ENCODE data around the gene NFATC2IP. TPM values are rescaled to one million over a fixed set of nuclear protein-coding genes. Genes with fewer than 3 reads are reported as not detected.
"Not testable (repeated sequence)": the region's sequence is repeated elsewhere in the genome, so short reads cannot be mapped to it uniquely, and the experiment has no call there.

The NFATC2IP gene
- total RNA-seq, 2 experiments from 2014 or later: 115 to 117 TPM

DNA sequence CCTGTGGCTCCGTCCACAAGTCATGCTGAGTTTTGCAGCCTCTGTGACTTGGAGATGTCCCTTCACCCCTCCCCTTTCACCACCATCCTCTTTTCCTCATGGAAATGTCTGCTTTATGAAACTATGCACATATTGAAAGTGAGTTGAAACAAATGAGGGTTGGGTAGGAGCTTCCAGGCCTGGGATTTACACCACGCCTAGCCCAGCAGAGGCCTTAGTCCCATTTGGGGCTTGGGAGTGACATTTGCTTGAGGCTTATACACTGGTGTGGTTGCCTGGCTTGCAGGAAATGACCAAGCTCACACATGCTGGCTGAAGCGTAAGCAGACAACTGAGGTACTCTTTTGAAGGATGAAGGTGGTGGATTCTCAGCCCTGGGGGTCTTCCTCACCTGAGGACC is 13.3 kb downstream of the NFATC2IP start:
- H3K4me1 Mint-ChIP-seq: peaks cover 2% of the 10 kb centered on the region
- no peak overlapping the region for H3K27ac Mint-ChIP-seq
- DNase-seq (no peak), ATAC-seq (ENCODE audit: low read depth) (no peak)
- no peaks in the 10 kb centered on the region for H3K9me3 Mint-ChIP-seq
- H3K4me3 Mint-ChIP-seq: no peak overlapping the region
- POLR2A ChIA-PET: no interaction called here
- H3K36me3 Mint-ChIP-seq: peaks cover 29% of the 10 kb centered on the region
- no peaks in the 10 kb centered on the region for H3K27me3 Mint-ChIP-seq

- no peaks in the 10 kb centered on the region for H3K27me3 Mint-ChIP-seq
- no peak overlapping the region for H3K4me3 Mint-ChIP-seq
- no peak overlapping the region for H3K27ac Mint-ChIP-seq
- peaks cover 26% of the 10 kb centered on the region for H3K36me3 Mint-ChIP-seq
- DNase-seq (no peak), ATAC-seq (ENCODE audit: low read depth) (no peak)
- H3K9me3 Mint-ChIP-seq: no peaks in the 10 kb centered on the region
- POLR2A ChIA-PET: no interaction called here
- peaks cover 2% of the 10 kb centered on the region for H3K4me1 Mint-ChIP-seq
Observed at GRCh38 chr16:28964496-28964895, 13.8 kb downstream of the NFATC2IP start.

- no peak overlapping the region for H3K27ac Mint-ChIP-seq
- DNase-seq: no peak
- H3K9me3 Mint-ChIP-seq: no peaks in the 10 kb centered on the region
- H3K36me3 Mint-ChIP-seq: peaks cover 18% of the 10 kb centered on the region
- peaks cover 2% of the 10 kb centered on the region for H3K4me1 Mint-ChIP-seq
- ATAC-seq (ENCODE audit: low read depth): no peak
- no peak overlapping the region for H3K4me3 Mint-ChIP-seq
- no peaks in the 10 kb centered on the region for H3K27me3 Mint-ChIP-seq
- POLR2A ChIA-PET: interaction anchor here (0.6 to 1.0 kb wide), 3 partner anchors 15 to 17 kb away, joined by 3 to 5 read pairs (median 4); no protein-coding TSS in a partner anchor
Observed at GRCh38 chr16:28967156-28967555, 16.4 kb downstream of the NFATC2IP start.

GRCh38 chr16:28969696-28970095 is 19.0 kb downstream of the NFATC2IP start:
- POLR2A ChIA-PET: interaction anchor here (1.0 kb wide), 1 partner anchor 146 kb away, joined by 4 read pairs; no protein-coding TSS in a partner anchor
- H3K4me3 Mint-ChIP-seq; H3K27me3 Mint-ChIP-seq; H3K9me3 Mint-ChIP-seq; DNase-seq; H3K4me1 Mint-ChIP-seq; ATAC-seq (ENCODE audit: low read depth); H3K27ac Mint-ChIP-seq; H3K36me3 Mint-ChIP-seq: not testable (repeated sequence)

GRCh38 chr16:28974007-28974436 is 23.3 kb downstream of the NFATC2IP start:
- DNase-seq (no peak), ATAC-seq (ENCODE audit: low read depth) (peak; percentile 4)
- peaks cover 3% of the 10 kb centered on the region for H3K36me3 Mint-ChIP-seq
- H3K9me3 Mint-ChIP-seq: no peaks in the 10 kb centered on the region
- H3K27me3 Mint-ChIP-seq: no peaks in the 10 kb centered on the region
- POLR2A ChIA-PET: interaction anchor here (0.6 to 6.2 kb wide), 9 partner anchors 13 to 490 kb away, joined by 3 to 62 read pairs (median 4); partner anchors contain the start of genes ATXN2L and LAT
- H3K4me3 Mint-ChIP-seq: peak overlapping the region; percentile 97
- peak overlapping the region; percentile 88 for H3K27ac Mint-ChIP-seq
- peaks cover 23% of the 10 kb centered on the region for H3K4me1 Mint-ChIP-seq

DNA sequence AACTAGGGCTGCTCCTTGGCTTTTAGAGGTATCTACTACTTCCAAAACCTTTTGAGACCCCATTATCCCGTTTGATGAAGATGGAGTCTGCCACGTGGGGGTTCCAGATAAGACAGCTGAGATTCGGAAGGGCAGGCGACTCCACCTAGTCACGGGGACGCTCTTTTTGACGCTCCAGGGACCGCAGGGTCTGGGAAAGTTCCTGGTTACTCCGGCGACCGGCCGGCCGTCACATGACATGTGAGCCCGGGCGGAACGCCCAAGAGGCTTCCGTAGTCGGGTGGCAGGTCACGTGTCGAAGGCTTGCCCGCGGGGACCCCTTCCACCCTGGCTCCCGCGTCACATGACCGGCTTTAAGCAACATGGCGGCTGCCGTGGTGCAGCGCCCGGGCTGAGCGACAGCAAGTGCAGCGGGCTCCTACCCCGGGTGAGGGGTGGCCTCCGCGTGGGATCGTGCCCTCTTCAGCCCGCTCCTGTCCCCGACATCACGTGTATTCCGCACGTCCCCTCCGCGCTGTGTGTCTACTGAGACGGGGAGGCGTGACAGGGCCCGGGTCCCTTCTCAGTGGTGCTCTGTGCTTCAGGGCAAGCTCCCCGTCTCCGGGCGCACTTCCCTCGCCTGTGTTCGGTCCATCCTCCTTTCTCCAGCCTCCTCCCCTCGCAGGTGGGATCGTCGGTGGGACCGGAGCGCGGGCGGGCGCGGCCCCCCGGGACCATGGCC is 23.9 kb downstream of the NFATC2IP start, which contains the start of gene SPNS1:
Gene SPNS1 (plus strand): TSS at position 342 of the 721 bp plus-strand sequence. CDS start 374 bp downstream, at position 716.
- H3K4me1 Mint-ChIP-seq: peaks cover 23% of the 10 kb centered on the region
- peak within 1 kb of the TSS; percentile 97 for H3K4me3 Mint-ChIP-seq
- H3K36me3 Mint-ChIP-seq: peaks cover 3% of the 10 kb centered on the region
- H3K27me3 Mint-ChIP-seq: no peaks in the 10 kb centered on the region
- DNase-seq (peak; percentile 94), ATAC-seq (ENCODE audit: low read depth) (peak; percentile 95)
- POLR2A ChIA-PET: interaction anchor here (0.7 to 6.2 kb wide), 8 partner anchors 12 to 152 kb away, joined by 3 to 62 read pairs (median 4); partner anchors contain the start of genes ATXN2L, LAT and RABEP2
- H3K27ac Mint-ChIP-seq: peak within 1 kb of the TSS; percentile 88
- no peaks in the 10 kb centered on the region for H3K9me3 Mint-ChIP-seq

DNA sequence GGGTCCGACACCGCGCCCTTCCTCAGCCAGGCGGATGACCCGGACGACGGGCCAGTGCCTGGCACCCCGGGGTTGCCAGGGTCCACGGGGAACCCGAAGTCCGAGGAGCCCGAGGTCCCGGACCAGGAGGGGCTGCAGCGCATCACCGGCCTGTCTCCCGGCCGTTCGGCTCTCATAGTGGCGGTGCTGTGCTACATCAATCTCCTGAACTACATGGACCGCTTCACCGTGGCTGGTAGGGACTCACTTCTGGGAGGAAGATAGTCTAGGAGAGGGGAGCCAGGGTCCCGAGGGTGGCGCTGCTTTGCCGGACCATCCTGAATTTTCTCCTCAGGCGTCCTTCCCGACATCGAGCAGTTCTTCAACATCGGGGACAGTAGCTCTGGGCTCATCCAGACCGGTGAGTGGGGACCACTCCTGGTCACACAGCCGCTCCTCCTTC is 24.4 kb downstream of the NFATC2IP start:
- DNase-seq (no peak), ATAC-seq (ENCODE audit: low read depth) (peak; percentile 13)
- Mint-ChIP-seq H3K4me3 (peak overlapping the region; percentile 97), H3K36me3 (peaks cover 3% of the 10 kb centered on the region), H3K4me1 (peaks cover 21% of the 10 kb centered on the region), H3K27ac (peak overlapping the region; percentile 88), H3K9me3 (no peaks in the 10 kb centered on the region), H3K27me3 (no peaks in the 10 kb centered on the region)
- POLR2A ChIA-PET: interaction anchor here (1.0 to 6.2 kb wide), 3 partner anchors 12 to 50 kb away, joined by 3 to 62 read pairs (median 3); partner anchors contain the start of genes LAT and RABEP2

DNA sequence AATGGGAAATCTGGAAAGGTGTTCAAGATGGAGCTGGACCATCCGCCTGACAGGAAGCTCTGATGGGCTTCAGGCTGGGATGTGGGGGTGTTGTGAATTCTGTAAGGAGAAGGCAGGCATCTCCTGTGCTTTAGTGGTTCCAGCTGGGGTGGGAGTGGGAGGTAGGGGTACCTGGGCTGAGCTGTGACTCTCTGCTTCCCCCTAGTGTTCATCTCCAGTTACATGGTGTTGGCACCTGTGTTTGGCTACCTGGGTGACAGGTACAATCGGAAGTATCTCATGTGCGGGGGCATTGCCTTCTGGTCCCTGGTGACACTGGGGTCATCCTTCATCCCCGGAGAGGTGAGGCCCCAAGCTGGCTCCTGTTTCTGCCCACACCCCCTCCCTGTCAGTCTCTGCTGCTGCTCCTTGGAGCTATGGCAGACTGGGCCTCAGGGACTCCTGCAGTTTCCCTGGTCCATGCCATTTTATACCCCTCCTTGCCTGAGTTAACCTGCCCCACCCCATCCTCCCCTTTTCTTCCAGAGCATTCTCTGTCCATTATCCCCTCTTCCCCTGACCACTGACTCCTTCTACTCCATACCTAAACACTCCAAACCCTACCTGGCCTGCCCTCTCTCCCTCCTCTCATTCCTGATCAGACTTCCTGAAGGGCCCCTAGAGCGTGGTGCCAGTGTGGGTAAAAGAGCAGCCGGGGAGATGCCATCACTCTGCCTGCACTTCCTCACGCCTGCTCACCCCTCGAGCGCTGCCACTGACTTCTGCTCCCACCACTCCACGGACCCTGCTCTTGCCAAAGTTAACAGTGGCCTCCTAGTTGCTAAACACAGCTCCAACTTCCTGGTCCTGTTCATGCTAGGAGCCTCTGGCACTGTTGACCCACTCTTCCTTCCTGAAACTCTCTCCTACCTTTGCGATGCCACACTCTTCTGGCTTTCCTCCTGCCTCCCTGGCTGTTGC is 27.2 kb downstream of the NFATC2IP start:
- Mint-ChIP-seq H3K27me3 (no peaks in the 10 kb centered on the region), H3K4me1 (peaks cover 21% of the 10 kb centered on the region), H3K27ac (peak overlapping the region; percentile 80), H3K4me3 (no peak overlapping the region), H3K9me3 (peaks cover 4% of the 10 kb centered on the region), H3K36me3 (peaks cover 27% of the 10 kb centered on the region)
- POLR2A ChIA-PET: interaction anchor here (0.6 to 6.2 kb wide), 2 partner anchors 9 to 103 kb away, joined by 3 to 62 read pairs; partner anchors contain the start of gene LAT
- ATAC-seq (ENCODE audit: low read depth): no peak
- DNase-seq: no peak

DNA sequence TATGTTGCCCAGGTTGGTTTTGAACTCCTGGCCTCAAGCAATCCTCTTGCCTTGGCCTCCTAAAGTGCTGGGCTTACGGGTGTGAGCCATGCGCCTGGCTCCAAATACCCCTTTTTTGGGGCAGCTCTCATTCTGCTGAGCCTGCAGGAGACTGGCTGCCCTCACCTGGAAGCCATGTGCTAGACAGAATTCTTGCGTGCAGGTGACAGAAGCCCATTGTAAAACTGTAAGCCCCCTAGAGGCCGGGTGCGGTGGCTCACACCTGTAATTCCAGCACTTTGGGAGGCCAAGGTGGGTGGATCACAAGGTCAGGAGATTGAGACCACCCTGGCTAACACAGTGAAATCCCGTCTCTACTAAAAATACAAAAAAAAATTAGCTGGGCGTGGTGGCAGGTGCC is 29.6 kb downstream of the NFATC2IP start:
- DNase-seq; ATAC-seq (ENCODE audit: low read depth); H3K27me3 Mint-ChIP-seq; POLR2A ChIA-PET; H3K27ac Mint-ChIP-seq; H3K9me3 Mint-ChIP-seq; H3K4me3 Mint-ChIP-seq: not testable (repeated sequence)
- Mint-ChIP-seq H3K36me3 (peaks cover 40% of the 10 kb centered on the region), H3K4me1 (peaks cover 29% of the 10 kb centered on the region)

DNA sequence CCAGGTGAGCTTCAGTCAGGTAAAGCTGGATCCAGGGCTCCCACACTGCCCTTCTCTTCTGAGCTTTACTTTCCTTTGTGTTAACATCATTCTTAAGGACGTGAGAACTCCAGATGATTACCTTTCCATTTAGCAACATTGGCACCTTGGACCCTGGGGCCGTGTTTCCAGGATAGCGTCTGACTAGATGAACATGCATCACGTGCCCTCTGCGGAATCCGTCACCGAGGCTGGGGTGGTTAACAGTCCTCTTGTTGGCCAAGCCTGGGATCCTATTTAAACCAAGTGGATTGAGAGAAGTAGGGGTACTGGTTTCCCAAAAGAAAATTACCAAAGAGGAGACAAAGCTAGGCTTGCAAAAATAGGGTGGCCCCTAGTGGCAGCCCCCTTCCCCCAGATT is 30.2 kb downstream of the NFATC2IP start:
- Mint-ChIP-seq H3K36me3 (peaks cover 45% of the 10 kb centered on the region), H3K4me3 (no peak overlapping the region), H3K4me1 (peaks cover 23% of the 10 kb centered on the region), H3K27ac (no peak overlapping the region), H3K9me3 (peaks cover 4% of the 10 kb centered on the region), H3K27me3 (no peaks in the 10 kb centered on the region)
- DNase-seq (no peak), ATAC-seq (ENCODE audit: low read depth) (no peak)
- POLR2A ChIA-PET: interaction anchor here (0.9 kb wide), 1 partner anchor 27 kb away, joined by 3 read pairs; no protein-coding TSS in a partner anchor

DNA sequence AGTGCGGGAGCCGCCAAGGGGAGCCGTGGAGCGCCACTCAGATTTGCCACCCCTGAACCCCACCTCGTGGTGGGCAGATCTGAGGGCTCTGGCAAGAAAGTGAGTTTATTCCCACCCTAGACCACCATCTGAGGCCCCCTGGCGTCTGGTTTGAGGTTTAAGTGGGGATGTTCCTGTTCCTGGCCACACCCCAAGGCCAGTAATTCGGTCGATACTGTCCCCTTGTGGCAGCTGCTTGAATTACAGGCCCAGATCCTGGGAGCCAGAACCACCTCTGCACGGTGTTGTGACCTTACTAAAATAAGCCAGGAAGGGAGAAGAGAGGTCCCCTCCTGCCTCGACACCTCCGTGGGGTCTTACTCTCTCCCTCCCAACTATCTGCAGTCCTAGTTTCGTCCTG is 30.8 kb downstream of the NFATC2IP start:
- Mint-ChIP-seq H3K4me3 (no peak overlapping the region), H3K27ac (peak overlapping the region; percentile 34), H3K27me3 (no peaks in the 10 kb centered on the region), H3K36me3 (peaks cover 51% of the 10 kb centered on the region), H3K4me1 (peaks cover 18% of the 10 kb centered on the region), H3K9me3 (peaks cover 4% of the 10 kb centered on the region)
- POLR2A ChIA-PET: interaction anchor here (0.9 kb wide), 1 partner anchor 26 kb away, joined by 3 read pairs; no protein-coding TSS in a partner anchor
- no peak for ATAC-seq (ENCODE audit: low read depth)
- peak; percentile 56 for DNase-seq

DNA sequence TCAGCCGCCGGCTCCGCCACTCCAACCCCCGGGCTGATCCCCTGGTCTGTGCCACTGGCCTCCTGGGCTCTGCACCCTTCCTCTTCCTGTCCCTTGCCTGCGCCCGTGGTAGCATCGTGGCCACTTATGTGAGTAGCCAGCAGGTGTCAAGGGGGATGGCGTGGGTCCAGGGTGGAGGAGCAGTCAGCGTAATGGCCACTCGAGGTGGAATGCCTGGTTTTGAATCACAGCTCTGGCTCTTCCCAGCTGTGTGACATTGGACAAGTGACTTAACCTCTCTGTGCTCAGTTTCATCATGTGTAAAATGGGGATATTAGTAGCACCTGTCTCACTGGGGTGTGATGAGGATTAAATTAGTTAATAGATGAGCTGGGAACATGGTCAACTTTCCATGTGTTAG is 31.7 kb downstream of the NFATC2IP start:
- Mint-ChIP-seq H3K36me3 (peaks cover 55% of the 10 kb centered on the region), H3K27me3 (no peaks in the 10 kb centered on the region), H3K9me3 (peaks cover 5% of the 10 kb centered on the region), H3K4me1 (peaks cover 19% of the 10 kb centered on the region), H3K27ac (no peak overlapping the region), H3K4me3 (no peak overlapping the region)
- POLR2A ChIA-PET: interaction anchor here (0.6 to 1.0 kb wide), 2 partner anchors 15 to 26 kb away, joined by 3 read pairs; no protein-coding TSS in a partner anchor
- ATAC-seq (ENCODE audit: low read depth): no peak
- DNase-seq: no peak

DNA sequence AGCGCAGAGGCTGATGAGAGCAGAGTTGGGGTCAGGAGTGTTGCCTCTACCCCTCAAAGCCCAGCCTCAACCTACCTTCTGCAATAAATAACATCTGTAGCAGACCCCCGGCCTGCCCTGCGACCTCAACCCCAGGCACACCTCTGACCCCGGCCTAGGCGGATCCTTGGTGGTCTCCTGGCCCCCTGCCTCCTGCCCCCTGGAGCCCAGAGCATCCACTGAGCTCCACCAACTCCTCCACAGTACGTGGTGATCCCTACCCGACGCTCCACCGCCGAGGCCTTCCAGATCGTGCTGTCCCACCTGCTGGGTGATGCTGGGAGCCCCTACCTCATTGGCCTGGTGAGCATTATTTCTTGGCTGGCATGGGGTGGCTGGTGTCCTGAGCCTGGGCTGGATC is 32.2 kb downstream of the NFATC2IP start:
- Mint-ChIP-seq H3K27ac (peak overlapping the region; percentile 95), H3K36me3 (peaks cover 60% of the 10 kb centered on the region), H3K9me3 (peaks cover 5% of the 10 kb centered on the region), H3K4me1 (peaks cover 22% of the 10 kb centered on the region), H3K4me3 (no peak overlapping the region), H3K27me3 (no peaks in the 10 kb centered on the region)
- POLR2A ChIA-PET: interaction anchor here (0.6 to 7.6 kb wide), 4 partner anchors 8 to 27 kb away, joined by 3 to 62 read pairs (median 8); partner anchors contain the start of gene SPNS1
- ATAC-seq (ENCODE audit: low read depth) (no peak), DNase-seq (no peak)

Data from activated naive CD8-positive, alpha-beta T cell treated with anti-CD3 and anti-CD28 coated beads, Interleukin-2, amount 10 ng/mL, durations not matched to agents 7 days and 5 days (primary cell).